K562 (cell line): ENCODE data around the gene MYOM1.

Experiments used
- CTCF ChIP-seq, 3 experiments: IDR thresholded peaks in 2 of 3; conservative IDR thresholded peaks in 1 of 3; 2 replicates each; pipeline ENCODE4 v1.5.1; 2011 to 2012; ENCODE audit warnings: low read length in 3 of 3, mild to moderate bottlenecking in 3 of 3, control low read depth in 2 of 3, improper control_type of control experiment in 1 of 3, inconsistent platforms in 1 of 3, low read depth in 1 of 3, mixed read lengths in 1 of 3, moderate library complexity in 1 of 3; ENCODE audit not compliant: insufficient read depth in 2 of 3
- ELF4 ChIP-seq: fragments of 450-650 bp; formaldehyde crosslinking; IDR thresholded peaks from 2 replicates; pipeline ENCODE4 v1.4.0; 2022; ENCODE audit warnings: missing genetic modification characterization
- JUNB ChIP-seq: fragments of 450-650 bp; formaldehyde crosslinking; conservative IDR thresholded peaks from 2 replicates; pipeline ENCODE4 v1.4.0; 2020; ENCODE audit warnings: mild to moderate bottlenecking
- SMAD2 ChIP-seq: fragments of 150-350 bp; IDR thresholded peaks from 2 replicates; pipeline ENCODE4 v1.6.1; 2014; ENCODE audit warnings: low read depth, mild to moderate bottlenecking, low read length
- SMC3 ChIP-seq: conservative IDR thresholded peaks from 2 replicates; pipeline ENCODE4 v1.6.1; 2011; ENCODE audit warnings: low read depth, low read length, improper control_type of control experiment; ENCODE audit not compliant: insufficient read depth
- TF ChIP-seq, protein P1 (sequence below), 2 experiments: fragments of 450-650 bp; formaldehyde crosslinking in 1 of 2; IDR thresholded peaks; 2 replicates each; pipeline versions ENCODE4 v1.4.0 to v1.6.1; 2014 to 2020; ENCODE audit warnings: mild to moderate bottlenecking in 2 of 2, borderline replicate concordance in 1 of 2, low read depth in 1 of 2

GRCh38 chr18:3138274-3138975 is 81.3 kb downstream of the MYOM1 start:
- TF ChIP-seq SMC3 (no peak), ELF4 (CRISPR knock-in tag) (no peak), SMAD2 (no peak), CTCF (IDR thresholded peaks at IDR 0.05 in 2 of 3, conservative IDR thresholded peaks at IDR 0.05 in 1 of 3; ENCODE audit: insufficient read depth in 2 of 3, low read depth in 1 of 3, low read length in 3 of 3) (no peak), JUNB (no peak)
- TF ChIP-seq, protein P1, sequence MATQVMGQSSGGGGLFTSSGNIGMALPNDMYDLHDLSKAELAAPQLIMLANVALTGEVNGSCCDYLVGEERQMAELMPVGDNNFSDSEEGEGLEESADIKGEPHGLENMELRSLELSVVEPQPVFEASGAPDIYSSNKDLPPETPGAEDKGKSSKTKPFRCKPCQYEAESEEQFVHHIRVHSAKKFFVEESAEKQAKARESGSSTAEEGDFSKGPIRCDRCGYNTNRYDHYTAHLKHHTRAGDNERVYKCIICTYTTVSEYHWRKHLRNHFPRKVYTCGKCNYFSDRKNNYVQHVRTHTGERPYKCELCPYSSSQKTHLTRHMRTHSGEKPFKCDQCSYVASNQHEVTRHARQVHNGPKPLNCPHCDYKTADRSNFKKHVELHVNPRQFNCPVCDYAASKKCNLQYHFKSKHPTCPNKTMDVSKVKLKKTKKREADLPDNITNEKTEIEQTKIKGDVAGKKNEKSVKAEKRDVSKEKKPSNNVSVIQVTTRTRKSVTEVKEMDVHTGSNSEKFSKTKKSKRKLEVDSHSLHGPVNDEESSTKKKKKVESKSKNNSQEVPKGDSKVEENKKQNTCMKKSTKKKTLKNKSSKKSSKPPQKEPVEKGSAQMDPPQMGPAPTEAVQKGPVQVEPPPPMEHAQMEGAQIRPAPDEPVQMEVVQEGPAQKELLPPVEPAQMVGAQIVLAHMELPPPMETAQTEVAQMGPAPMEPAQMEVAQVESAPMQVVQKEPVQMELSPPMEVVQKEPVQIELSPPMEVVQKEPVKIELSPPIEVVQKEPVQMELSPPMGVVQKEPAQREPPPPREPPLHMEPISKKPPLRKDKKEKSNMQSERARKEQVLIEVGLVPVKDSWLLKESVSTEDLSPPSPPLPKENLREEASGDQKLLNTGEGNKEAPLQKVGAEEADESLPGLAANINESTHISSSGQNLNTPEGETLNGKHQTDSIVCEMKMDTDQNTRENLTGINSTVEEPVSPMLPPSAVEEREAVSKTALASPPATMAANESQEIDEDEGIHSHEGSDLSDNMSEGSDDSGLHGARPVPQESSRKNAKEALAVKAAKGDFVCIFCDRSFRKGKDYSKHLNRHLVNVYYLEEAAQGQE (IDR thresholded peaks at IDR 0.05; ENCODE audit: borderline replicate concordance) = no peak
- TF ChIP-seq, protein P1 (CRISPR knock-in tag; IDR thresholded peaks at IDR 0.05; ENCODE audit: low read depth) = no peak
